ENCODE data around the gene NLK.

DNA sequence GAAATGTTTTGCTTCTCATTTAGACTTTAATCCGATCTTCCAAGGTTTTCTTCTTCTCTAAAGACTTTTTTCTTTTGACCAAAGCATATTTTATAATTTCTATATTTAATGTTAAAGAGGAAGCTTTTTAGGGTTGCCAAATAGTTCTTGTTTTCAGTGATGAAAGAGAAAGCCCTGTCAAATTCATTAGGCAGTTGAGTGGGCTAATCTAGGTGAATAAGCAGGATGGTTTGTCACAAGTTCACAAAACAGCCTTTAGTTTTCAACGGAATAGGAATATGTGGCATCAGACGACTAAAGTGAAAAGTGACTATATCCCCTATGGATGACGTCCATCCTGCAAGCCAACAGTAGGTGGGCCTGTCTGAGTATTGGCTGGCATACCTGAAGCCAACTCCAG is 118.8 kb downstream of the NLK start:
- TF ChIP-seq, protein P1, sequence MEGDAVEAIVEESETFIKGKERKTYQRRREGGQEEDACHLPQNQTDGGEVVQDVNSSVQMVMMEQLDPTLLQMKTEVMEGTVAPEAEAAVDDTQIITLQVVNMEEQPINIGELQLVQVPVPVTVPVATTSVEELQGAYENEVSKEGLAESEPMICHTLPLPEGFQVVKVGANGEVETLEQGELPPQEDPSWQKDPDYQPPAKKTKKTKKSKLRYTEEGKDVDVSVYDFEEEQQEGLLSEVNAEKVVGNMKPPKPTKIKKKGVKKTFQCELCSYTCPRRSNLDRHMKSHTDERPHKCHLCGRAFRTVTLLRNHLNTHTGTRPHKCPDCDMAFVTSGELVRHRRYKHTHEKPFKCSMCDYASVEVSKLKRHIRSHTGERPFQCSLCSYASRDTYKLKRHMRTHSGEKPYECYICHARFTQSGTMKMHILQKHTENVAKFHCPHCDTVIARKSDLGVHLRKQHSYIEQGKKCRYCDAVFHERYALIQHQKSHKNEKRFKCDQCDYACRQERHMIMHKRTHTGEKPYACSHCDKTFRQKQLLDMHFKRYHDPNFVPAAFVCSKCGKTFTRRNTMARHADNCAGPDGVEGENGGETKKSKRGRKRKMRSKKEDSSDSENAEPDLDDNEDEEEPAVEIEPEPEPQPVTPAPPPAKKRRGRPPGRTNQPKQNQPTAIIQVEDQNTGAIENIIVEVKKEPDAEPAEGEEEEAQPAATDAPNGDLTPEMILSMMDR (IDR thresholded peaks at IDR 0.05), result no peak
- no peak for TF ChIP-seq REST (IDR thresholded peaks at IDR 0.05; ENCODE audit: insufficient read depth in 1 of 2, low read depth in 2 of 2, low read length in 1 of 2)
- TF ChIP-seq POLR2AphosphoS5 (IDR thresholded peaks at IDR 0.05; ENCODE audit: low read depth, low read length), result no peak
